ENCODE data around the gene PPP1R7.

- TF ChIP-seq EP300 (conservative IDR thresholded peaks at IDR 0.05; ENCODE audit: poor library complexity, severe bottlenecking) (no peak), CTCF (IDR thresholded peaks at IDR 0.05; ENCODE audit: poor library complexity, severe bottlenecking) (no peak), EZH2 (IDR thresholded peaks at IDR 0.05; ENCODE audit: borderline replicate concordance, insufficient read depth, low read length, poor library complexity, severe bottlenecking) (no peak), TAF1 (IDR thresholded peaks at IDR 0.05; ENCODE audit: low read depth) (no peak), POLR2AphosphoS5 (IDR thresholded peaks at IDR 0.05) (no peak)
Observed at GRCh38 chr2:241225545-241225944, 75.3 kb downstream of the PPP1R7 start.

All from neural cell (in vitro differentiated cells).